Psoas muscle (tissue), 8 donors: ENCODE results near the gene RYR1. TPM values are rescaled to one million over a fixed set of nuclear protein-coding genes. Genes with fewer than 3 reads are reported as not detected.
A peak's percentile ranks its signal among the peaks of the same experiment; 100 is the strongest.

Source experiments
- ATAC-seq, 4 donors: fragments of 200-7000 bp; cut with Tn5 transposase; one replicate each; pipeline ENCODE4 v1.9.1; 2020; ENCODE audit warnings: moderate library complexity in 3 of 4, mild to moderate bottlenecking in 2 of 4
- DNase-seq, 2 donors: peaks; one replicate each; pipeline ENCODE4 v3.0.0-alpha.2; 2020
- H3K27ac ChIP-seq: fragments of 200-600 bp; one replicate; pipeline ENCODE4 v1.8.0; 2022
- H3K27me3 ChIP-seq, 3 donors: fragments of 200-600 bp in 1 of 3; one replicate each; pipeline versions ENCODE4 v1.6.1 to v1.8.0; 2013 to 2022; ENCODE audit warnings: low read length in 2 of 3, mild to moderate bottlenecking in 2 of 3, moderate library complexity in 1 of 3; ENCODE audit not compliant: insufficient read depth in 3 of 3
- H3K36me3 ChIP-seq, 2 donors: fragments of 200-600 bp in 1 of 2; one replicate each; pipeline versions ENCODE4 v1.6.1 to v1.8.0; 2013 to 2022; ENCODE audit warnings: low read depth in 1 of 2, mild to moderate bottlenecking in 1 of 2, moderate library complexity in 1 of 2; ENCODE audit not compliant: insufficient read depth in 1 of 2
- H3K4me1 ChIP-seq: fragments of 200-600 bp; one replicate; pipeline ENCODE4 v1.8.0; 2022
- H3K4me3 ChIP-seq: fragments of 200-600 bp; one replicate; pipeline ENCODE4 v1.8.0; 2022; ENCODE audit warnings: mild to moderate bottlenecking
- H3K9me3 ChIP-seq: fragments of 200-600 bp; one replicate; pipeline ENCODE4 v1.8.0; 2022
- WGBS, 3 donors: extraction: QIAGEN DNeasy Blood & Tissue Kit; methylation state at CpG; one replicate each; pipeline versions ENCODE4 v1.1.6 to v1.1.7; 2013; 5-methylcytosine and 5-hydroxymethylcytosine counted together
- intact Hi-C, 2 donors: fragments of 100-400 bp; cut with DNase I; formaldehyde crosslinking; loops; one replicate each; pipeline versions ENCODE4 v1.11.0 to v1.14.2; 2022
- polyA plus RNA-seq, 3 donors: library from polyadenylated mRNA; stranded (reverse); fragments of 200-250 nt; gene quantifications; one replicate each; pipeline ENCODE4 v1.2.3, GENCODE V29; 2013
- total RNA-seq, 4 donors: library from RNA; stranded (reverse); fragmentation: NEBNext Ultra II Directional in 2 of 4; extraction: Animal tissue kit (Norgen Biotek cat#: 25700) in 2 of 4; gene quantifications; one replicate each; pipeline versions ENCODE4 v1.2.1 to v1.2.4, GENCODE V29; 2021 to 2023
- TF ChIP-seq, protein P1 (sequence below): fragments of 200-600 bp; IDR thresholded peaks from one replicate; pipeline ENCODE4 v1.8.0; 2022; ENCODE audit warnings: antibody characterized with exemption
- donor health status: healthy with polysubstance abuse.
- donor health status: DM: no; HTN: no; CAD: no; lungs with moderate emphysema.
- donor health status: Bipolar disorder and iron deficiency.
- donor health status: healthy.
- donor health status: DM: yes; HTN: yes; CAD: no.
- donor health status: DM: no; HTN: no; CAD: no.
- donor health status: DM: no; HTN: no; CAD: no.
- donor health status: DM: yes; HTN: yes; CAD: no.

The RYR1 gene
- total and polyA plus RNA-seq, 7 donors, result 56.0 to 1,211 (median 572) TPM

GRCh38 chr19:38464421-38465082 is 31.1 kb downstream of the RYR1 start:
- TF ChIP-seq, protein P1, sequence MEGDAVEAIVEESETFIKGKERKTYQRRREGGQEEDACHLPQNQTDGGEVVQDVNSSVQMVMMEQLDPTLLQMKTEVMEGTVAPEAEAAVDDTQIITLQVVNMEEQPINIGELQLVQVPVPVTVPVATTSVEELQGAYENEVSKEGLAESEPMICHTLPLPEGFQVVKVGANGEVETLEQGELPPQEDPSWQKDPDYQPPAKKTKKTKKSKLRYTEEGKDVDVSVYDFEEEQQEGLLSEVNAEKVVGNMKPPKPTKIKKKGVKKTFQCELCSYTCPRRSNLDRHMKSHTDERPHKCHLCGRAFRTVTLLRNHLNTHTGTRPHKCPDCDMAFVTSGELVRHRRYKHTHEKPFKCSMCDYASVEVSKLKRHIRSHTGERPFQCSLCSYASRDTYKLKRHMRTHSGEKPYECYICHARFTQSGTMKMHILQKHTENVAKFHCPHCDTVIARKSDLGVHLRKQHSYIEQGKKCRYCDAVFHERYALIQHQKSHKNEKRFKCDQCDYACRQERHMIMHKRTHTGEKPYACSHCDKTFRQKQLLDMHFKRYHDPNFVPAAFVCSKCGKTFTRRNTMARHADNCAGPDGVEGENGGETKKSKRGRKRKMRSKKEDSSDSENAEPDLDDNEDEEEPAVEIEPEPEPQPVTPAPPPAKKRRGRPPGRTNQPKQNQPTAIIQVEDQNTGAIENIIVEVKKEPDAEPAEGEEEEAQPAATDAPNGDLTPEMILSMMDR, result no peak
- ATAC-seq, result no peak
- Histone ChIP-seq H3K9me3 (no peaks in the 10 kb centered on the region), H3K36me3 (peaks cover 0 to 100% of the 10 kb centered on the region in 2 donors), H3K4me3 (no peak overlapping the region), H3K27ac (no peak overlapping the region), H3K27me3 (no peaks in the 10 kb centered on the region), H3K4me1 (no peaks in the 10 kb centered on the region)
- intact Hi-C loops, result no loop called here
- WGBS, 3 donors, result 69 to 72% (median 71%) methylated on average over 15 of the region's 15 CpGs
- DNase-seq, result no peak

- ATAC-seq, result peak; percentile 4 to 17 (median 7)
These were observed 32.6 kb downstream of the RYR1 start for GRCh38 chr19:38466050-38466449.

DNA sequence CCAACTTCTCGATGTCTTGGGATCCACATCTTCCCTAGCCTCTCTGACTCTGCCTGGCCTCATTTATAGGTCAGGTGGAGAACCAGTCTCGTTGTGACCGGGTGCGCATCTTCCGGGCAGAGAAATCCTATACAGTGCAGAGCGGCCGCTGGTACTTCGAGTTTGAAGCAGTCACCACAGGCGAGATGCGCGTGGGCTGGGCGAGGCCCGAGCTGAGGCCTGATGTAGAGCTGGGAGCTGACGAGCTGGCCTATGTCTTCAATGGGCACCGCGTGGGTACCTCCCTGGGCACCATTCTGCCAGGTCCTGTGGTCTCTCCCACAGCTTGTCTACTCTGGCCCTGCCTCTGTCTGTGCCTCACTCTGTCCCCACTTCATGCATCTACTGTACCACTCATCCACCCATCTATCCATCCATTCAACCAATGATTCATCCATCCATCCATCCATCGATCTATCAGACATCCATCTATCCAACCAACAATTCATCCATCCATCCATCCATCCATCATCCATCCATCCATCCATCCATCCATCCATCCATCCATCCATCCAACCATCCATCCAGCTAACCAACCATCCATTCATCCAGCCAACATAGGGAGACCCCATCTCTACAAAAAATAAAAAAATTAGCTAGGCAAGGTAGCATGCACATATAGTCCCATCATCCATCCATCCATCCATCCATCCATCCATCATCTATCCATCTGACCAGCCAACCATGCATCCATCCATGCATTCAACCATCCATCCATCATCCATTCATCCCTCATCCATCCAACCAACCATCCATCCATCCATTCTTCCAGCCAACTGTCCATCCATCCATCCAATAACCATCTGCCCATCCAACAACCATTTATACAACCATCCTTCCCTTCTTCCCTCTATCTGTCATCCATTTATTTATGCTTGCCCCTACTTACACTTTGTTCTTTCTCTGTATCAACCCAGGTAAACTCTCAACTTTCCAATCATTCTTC is 34.3 kb downstream of the RYR1 start:
- H3K27me3 ChIP-seq, result no peaks in the 10 kb centered on the region
- ATAC-seq, result no peak

More at GRCh38 chr19:38466050-38466449, 32.6 kb downstream of the RYR1 start:
- Histone ChIP-seq H3K27me3 (no peaks in the 10 kb centered on the region), H3K4me3 (no peak overlapping the region), H3K27ac (no peak overlapping the region), H3K9me3 (no peaks in the 10 kb centered on the region), H3K36me3 (peaks cover 3 to 100% of the 10 kb centered on the region in 2 donors), H3K4me1 (peaks cover 3% of the 10 kb centered on the region)
- TF ChIP-seq, protein P1, result no peak
- 82 to 90% (median 85%) methylated on average over 26 of the region's 26 CpGs for WGBS, 3 donors
- DNase-seq, result no peak
- intact Hi-C loops, result no loop called here

GRCh38 chr19:38469151-38469550 is 35.7 kb downstream of the RYR1 start:
- TF ChIP-seq, protein P1, result no peak
- peaks cover 3 to 100% of the 10 kb centered on the region in 2 donors for H3K36me3 ChIP-seq
- intact Hi-C loops, result no loop called here
- H3K27ac ChIP-seq, result peak overlapping the region; percentile 53
- WGBS, 3 donors, result 17 to 20% (median 19%) methylated on average over 5 of the region's 5 CpGs
- no peaks in the 10 kb centered on the region for H3K27me3 ChIP-seq
- H3K9me3 ChIP-seq, result no peaks in the 10 kb centered on the region
- no peak overlapping the region for H3K4me3 ChIP-seq
- H3K4me1 ChIP-seq, result peaks cover 13% of the 10 kb centered on the region
- ATAC-seq, result peak; percentile 65 to 75 (median 68)
- peak; percentile 48 to 77 for DNase-seq

More for the DNA sequence above, 34.3 kb downstream of the RYR1 start:
- Histone ChIP-seq H3K4me3 (no peak overlapping the region), H3K4me1 (peaks cover 13% of the 10 kb centered on the region), H3K27ac (no peak overlapping the region), H3K9me3 (no peaks in the 10 kb centered on the region), H3K36me3 (peaks cover 3 to 100% of the 10 kb centered on the region in 2 donors)
- no peak for DNase-seq
- intact Hi-C loops, result no loop called here
- 93 to 96% (median 95%) methylated on average over 15 to 17 of the region's 17 CpGs for WGBS, 3 donors
- TF ChIP-seq, protein P1, result no peak
